Osteocyte (in vitro differentiated cells): ENCODE data around the gene OR5F1. TPM values are rescaled to one million over a fixed set of nuclear protein-coding genes. Genes with fewer than 3 reads are reported as not detected.

Experiments
- DNase-seq: peaks from one replicate; pipeline ENCODE4 v3.0.0; 2021; ENCODE audit warnings: mixed read lengths; ENCODE audit not compliant: unreplicated experiment; ENCODE audit errors: extremely low spot score
- H3K27ac Mint-ChIP-seq: one replicate; pipeline ENCODE4 v1.8.0; 2021; ENCODE audit warnings: mild to moderate bottlenecking, mixed read lengths; ENCODE audit not compliant: unreplicated experiment
- H3K27me3 Mint-ChIP-seq: one replicate; pipeline ENCODE4 v1.8.0; 2021; ENCODE audit warnings: mixed read lengths; ENCODE audit not compliant: unreplicated experiment
- H3K36me3 Mint-ChIP-seq: one replicate; pipeline ENCODE4 v1.8.0; 2021; ENCODE audit warnings: mixed read lengths; ENCODE audit not compliant: unreplicated experiment
- H3K4me1 Mint-ChIP-seq: one replicate; pipeline ENCODE4 v1.8.0; 2021; ENCODE audit warnings: mixed read lengths; ENCODE audit not compliant: unreplicated experiment
- H3K4me3 Mint-ChIP-seq: one replicate; pipeline ENCODE4 v1.8.0; 2021; ENCODE audit warnings: mild to moderate bottlenecking, moderate library complexity, mixed read lengths; ENCODE audit not compliant: unreplicated experiment
- H3K9me3 Mint-ChIP-seq: one replicate; pipeline ENCODE4 v1.8.0; 2021; ENCODE audit warnings: mixed read lengths; ENCODE audit not compliant: unreplicated experiment
- CTCF ChIP-seq: fragments of 200-600 bp; sonication (generic); IDR thresholded peaks from 2 replicates; pipeline ENCODE4 v1.5.0; 2021; ENCODE audit warnings: antibody characterized with exemption, mild to moderate bottlenecking, moderate library complexity
- long read RNA-seq: library from polyadenylated mRNA; unstranded; transcript quantifications from one replicate; pipeline ENCODE4 v2.0.0, GENCODE V29; 2021
- total RNA-seq: library from RNA; stranded (reverse); gene quantifications from 2 replicates; pipeline ENCODE4 v1.2.1, GENCODE V29; 2021

OR5F1 gene
- not detected in 2 replicates for total RNA-seq
- long read RNA-seq: 0 reads

DNA sequence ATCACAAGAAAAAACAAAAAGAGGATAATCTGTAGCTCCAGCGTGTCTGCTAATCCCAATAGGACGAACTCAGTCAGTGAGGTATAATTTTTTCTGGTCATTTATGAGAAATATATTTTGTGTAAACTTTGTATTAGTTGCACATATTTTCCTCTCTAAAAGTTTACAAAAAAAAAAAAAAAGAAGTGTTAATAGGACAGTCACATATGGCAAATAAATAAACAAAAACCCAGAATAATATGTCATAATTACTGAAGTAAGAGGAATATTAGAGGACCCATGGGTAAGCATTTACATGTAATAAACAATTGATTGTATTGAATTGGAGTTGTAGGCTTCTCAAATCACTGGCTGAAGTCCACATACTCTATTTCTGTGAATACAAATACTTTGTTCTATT lies at the start of gene OR5F1:
TSS of gene OR5F1 (minus strand) at position 101 of the 400 bp plus-strand sequence. CDS start at position 101, 0 bp downstream.
- no peak for DNase-seq
- H3K4me1 Mint-ChIP-seq: no peaks in the 10 kb centered on the region
- TF ChIP-seq CTCF: no peak
- no peaks in the 10 kb centered on the region for H3K36me3 Mint-ChIP-seq
- no peak within 1 kb of the TSS for H3K4me3 Mint-ChIP-seq
- no peaks in the 10 kb centered on the region for H3K27me3 Mint-ChIP-seq
- H3K27ac Mint-ChIP-seq: no peak within 1 kb of the TSS
- peaks cover 36% of the 10 kb centered on the region for H3K9me3 Mint-ChIP-seq

- no peaks in the 10 kb centered on the region for H3K27me3 Mint-ChIP-seq
- no peak for TF ChIP-seq CTCF
- H3K36me3 Mint-ChIP-seq: no peaks in the 10 kb centered on the region
- H3K4me3 Mint-ChIP-seq: no peak within 1 kb of the TSS
- DNase-seq: no peak
- no peak within 1 kb of the TSS for H3K27ac Mint-ChIP-seq
- peaks cover 32% of the 10 kb centered on the region for H3K9me3 Mint-ChIP-seq
- no peaks in the 10 kb centered on the region for H3K4me1 Mint-ChIP-seq
These were observed 32.9 kb upstream of the OR5F1 start, which contains the start of gene OR5AS1 for GRCh38 chr11:56027354-56027753. OR5AS1 (plus strand) TSS chr11:56027654; CDS start chr11:56030419, 2,765 bp downstream.

GRCh38 chr11:56013805-56014204 lies 19.4 kb upstream of the OR5F1 start:
- Mint-ChIP-seq H3K4me1 (no peaks in the 10 kb centered on the region), H3K27me3 (no peaks in the 10 kb centered on the region), H3K27ac (no peak overlapping the region), H3K9me3 (peaks cover 33% of the 10 kb centered on the region), H3K4me3 (no peak overlapping the region), H3K36me3 (no peaks in the 10 kb centered on the region)
- no peak for DNase-seq
- TF ChIP-seq CTCF: no peak

DNA sequence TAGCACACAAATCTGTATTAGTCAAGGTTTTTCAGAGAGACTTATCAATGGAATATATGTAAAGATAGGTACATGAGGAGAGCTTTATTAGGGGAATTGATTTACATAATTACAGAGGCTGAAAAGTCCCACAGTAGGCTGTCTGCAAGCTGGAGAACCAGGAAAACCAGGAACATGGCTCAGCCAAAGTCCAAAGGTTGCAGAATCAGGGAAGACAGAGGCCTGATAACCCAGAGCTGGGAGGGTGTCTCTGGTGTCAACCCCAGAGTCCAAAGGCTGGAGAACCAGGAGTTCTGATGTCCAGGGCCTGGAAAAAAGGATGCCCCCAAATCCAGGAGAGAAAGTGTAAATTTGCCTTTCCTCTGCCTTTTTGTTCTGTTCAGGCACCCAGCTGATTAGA lies 16.3 kb upstream of the OR5F1 start:
- Mint-ChIP-seq H3K27me3 (no peaks in the 10 kb centered on the region), H3K4me1 (no peaks in the 10 kb centered on the region)

GRCh38 chr11:55970935-55971334 lies 23.5 kb downstream of the OR5F1 start:
- Mint-ChIP-seq H3K4me1 (no peaks in the 10 kb centered on the region), H3K27me3 (no peaks in the 10 kb centered on the region), H3K9me3 (peaks cover 12% of the 10 kb centered on the region), H3K36me3 (no peaks in the 10 kb centered on the region), H3K27ac (no peak overlapping the region), H3K4me3 (no peak overlapping the region)
- TF ChIP-seq CTCF: no peak
- no peak for DNase-seq

More for the DNA sequence above, 16.3 kb upstream of the OR5F1 start:
- H3K27ac Mint-ChIP-seq: no peak overlapping the region
- no peak overlapping the region for H3K4me3 Mint-ChIP-seq
- no peaks in the 10 kb centered on the region for H3K36me3 Mint-ChIP-seq
- no peak for TF ChIP-seq CTCF
- peaks cover 40% of the 10 kb centered on the region for H3K9me3 Mint-ChIP-seq
- no peak for DNase-seq
